H1 (cell line): ENCODE measurements around the gene SPAG5. TPM values are rescaled to one million over a fixed set of nuclear protein-coding genes. Genes with fewer than 3 reads are reported as not detected.

Experiments
- CTCF ChIA-PET: fragments of 300-600 bp; sonication (Branson Sonifier 250); formaldehyde crosslinking; loops from one replicate; lab custom pipeline; 2021; ENCODE audit not compliant: partially characterized antibody; lab: Charles Lee
- POLR2A ChIA-PET: fragments of 300-600 bp; sonication (Branson Sonifier 250); formaldehyde crosslinking; loops from one replicate; lab custom pipeline; 2021; ENCODE audit warnings: inconsistent platforms; ENCODE audit not compliant: partially characterized antibody; lab: Charles Lee
- DNase-seq, 2 experiments: peaks; one replicate each; pipeline versions ENCODE4 v3.0.0 to v3.0.0-alpha.2; 2010 to 2022; ENCODE audit warnings: low spot score in 2 of 2, low read depth in 1 of 2, mixed read lengths in 1 of 2
- FAIRE-seq: peaks from 2 replicates; lab custom pipeline; 2011; peaks lifted over from hg19 to GRCh38; lab: Jason Lieb, UNC
- H2AFZ ChIP-seq: 2 replicates; pipeline ENCODE4 v1.8.1; 2012; ENCODE audit warnings: low read length, inconsistent platforms
- H2AK5ac ChIP-seq: 2 replicates; pipeline ENCODE4 v1.6.1; 2013; ENCODE audit warnings: low read depth, low read length
- H2BK120ac ChIP-seq: replicated peaks from 2 replicates; pipeline ENCODE3; 2013; ENCODE audit warnings: low read depth, low read length, inconsistent platforms
- H2BK12ac ChIP-seq: 2 replicates; pipeline ENCODE4 v1.6.1; 2013; ENCODE audit warnings: low read depth, low read length
- H2BK15ac ChIP-seq: 2 replicates; pipeline ENCODE4 v1.6.1; 2013; ENCODE audit warnings: low read length
- H2BK20ac ChIP-seq: 2 replicates; pipeline ENCODE4 v1.6.1; 2013; ENCODE audit warnings: low read length
- H2BK5ac ChIP-seq: 2 replicates; pipeline ENCODE4 v1.6.1; 2013; ENCODE audit warnings: low read depth, low read length
- H3K14ac ChIP-seq: 2 replicates; pipeline ENCODE4 v1.6.1; 2013; ENCODE audit warnings: inconsistent platforms; ENCODE audit not compliant: insufficient read length
- H3K18ac ChIP-seq: 2 replicates; pipeline ENCODE4 v1.6.1; 2013; ENCODE audit warnings: low read length; ENCODE audit errors: extremely low read depth
- H3K23ac ChIP-seq: 2 replicates; pipeline ENCODE4 v1.6.1; 2013; ENCODE audit warnings: inconsistent platforms; ENCODE audit not compliant: insufficient read length
- H3K23me2 ChIP-seq: 2 replicates; pipeline ENCODE4 v1.6.1; 2013; ENCODE audit warnings: low read depth, low read length
- H3K27ac ChIP-seq: 2 replicates; pipeline ENCODE4 v1.6.1; 2011; ENCODE audit warnings: low read depth, low read length, inconsistent platforms
- H3K27me3 ChIP-seq, 4 experiments: replicated peaks in 1 of 4; 1 replicate in 1 of 4; 2 replicates in 3 of 4; pipeline versions ENCODE4 v1.6.1 to v1.8.1; 2011 to 2013; ENCODE audit warnings: low read length in 3 of 4, mild to moderate bottlenecking in 3 of 4, inconsistent platforms in 2 of 4, mixed read lengths in 2 of 4, moderate library complexity in 1 of 4; ENCODE audit not compliant: control insufficient read depth in 3 of 4, insufficient read depth in 3 of 4; ENCODE audit errors: extremely low read depth in 1 of 4
- H3K36me3 ChIP-seq, 4 experiments: 2 replicates each; pipeline versions ENCODE4 v1.6.1 to v1.8.1; 2011 to 2013; ENCODE audit warnings: mild to moderate bottlenecking in 4 of 4, low read length in 3 of 4, moderate library complexity in 2 of 4, control low read depth in 1 of 4, inconsistent platforms in 1 of 4; ENCODE audit not compliant: insufficient read depth in 4 of 4, control insufficient read depth in 2 of 4
- H3K4ac ChIP-seq: replicated peaks from 2 replicates; pipeline ENCODE3; 2013; ENCODE audit warnings: low read length, low read depth, mixed read lengths, inconsistent platforms; ENCODE audit not compliant: insufficient read length
- H3K4me1 ChIP-seq, 4 experiments: replicated peaks in 1 of 4; 1 replicate in 1 of 4; 2 replicates in 3 of 4; pipeline versions ENCODE4 v1.6.1 to v1.8.1; 2011 to 2013; ENCODE audit warnings: low read length in 3 of 4, inconsistent platforms in 2 of 4, mixed read lengths in 1 of 4; ENCODE audit not compliant: insufficient read depth in 4 of 4, control insufficient read depth in 3 of 4
- H3K4me2 ChIP-seq, 2 experiments: 2 replicates each; pipeline versions ENCODE4 v1.6.1 to v1.8.1; 2011 to 2013; ENCODE audit warnings: low read depth in 2 of 2, low read length in 2 of 2, control low read depth in 1 of 2, inconsistent platforms in 1 of 2, mild to moderate bottlenecking in 1 of 2; ENCODE audit not compliant: insufficient read depth in 1 of 2
- H3K4me3 ChIP-seq, 4 experiments: fragments of 200-600, 300-600 bp in 1 of 4; sonication (generic), shearing (Covaris generic), sonication (Bioruptor Twin) in 1 of 4; 2 replicates each; pipeline versions ENCODE4 v1.5.1 to v1.8.1; 2011 to 2016; ENCODE audit warnings: low read length in 4 of 4, low read depth in 3 of 4, control low read depth in 2 of 4, inconsistent platforms in 2 of 4, mild to moderate bottlenecking in 2 of 4, mixed read lengths in 1 of 4, moderate library complexity in 1 of 4; ENCODE audit not compliant: insufficient read depth in 2 of 4; ENCODE audit errors: extremely low read depth in 1 of 4
- H3K56ac ChIP-seq: replicated peaks from 2 replicates; pipeline ENCODE3; 2013; ENCODE audit warnings: low read depth, mild to moderate bottlenecking, mixed read lengths, low read length, inconsistent platforms; ENCODE audit not compliant: insufficient read length
- H3K79me1 ChIP-seq: 2 replicates; pipeline ENCODE4 v1.6.1; 2013; ENCODE audit warnings: low read depth, low read length, control low read depth
- H3K79me2 ChIP-seq, 2 experiments: 2 replicates each; pipeline versions ENCODE4 v1.6.1 to v1.8.1; 2012 to 2013; ENCODE audit warnings: low read length in 2 of 2, mild to moderate bottlenecking in 2 of 2, inconsistent platforms in 1 of 2; ENCODE audit not compliant: insufficient read depth in 2 of 2, control insufficient read depth in 1 of 2
- H3K9ac ChIP-seq, 4 experiments: replicated peaks in 1 of 4; 1 replicate in 1 of 4; 2 replicates in 3 of 4; pipeline versions ENCODE4 v1.6.1 to v1.8.1; 2011 to 2013; ENCODE audit warnings: low read depth in 3 of 4, low read length in 3 of 4, control low read depth in 2 of 4, mild to moderate bottlenecking in 2 of 4, moderate library complexity in 2 of 4, inconsistent platforms in 1 of 4; ENCODE audit errors: extremely low read depth in 1 of 4
- H3K9me3 ChIP-seq, 2 experiments: 2 replicates each; pipeline versions ENCODE4 v1.6.1 to v1.8.1; 2012 to 2013; ENCODE audit warnings: mild to moderate bottlenecking in 2 of 2, moderate library complexity in 2 of 2, control low read depth in 1 of 2, inconsistent platforms in 1 of 2, low read depth in 1 of 2, low read length in 1 of 2, mixed read lengths in 1 of 2; ENCODE audit not compliant: insufficient read depth in 2 of 2
- H4K20me1 ChIP-seq, 2 experiments: replicated peaks in 1 of 2; 2 replicates each; pipeline versions ENCODE3 to v1.8.1; 2011 to 2013; ENCODE audit warnings: inconsistent platforms in 2 of 2, low read length in 2 of 2, mild to moderate bottlenecking in 1 of 2; ENCODE audit not compliant: insufficient read depth in 2 of 2, control insufficient read depth in 1 of 2
- H4K5ac ChIP-seq: 2 replicates; pipeline ENCODE4 v1.6.1; 2013; ENCODE audit warnings: low read length, low read depth, mixed read lengths, inconsistent platforms; ENCODE audit not compliant: insufficient read length
- H4K8ac ChIP-seq: 2 replicates; pipeline ENCODE4 v1.8.0; 2013; ENCODE audit warnings: mild to moderate bottlenecking, moderate library complexity, low read length, inconsistent platforms; ENCODE audit not compliant: insufficient read depth; ENCODE audit errors: extremely low read depth
- H4K91ac ChIP-seq: replicated peaks from 2 replicates; pipeline ENCODE3; 2013; ENCODE audit warnings: low read length, mixed read lengths, inconsistent platforms; ENCODE audit not compliant: insufficient read length
- BCL11A ChIP-seq, 2 experiments: IDR thresholded peaks; one replicate each; pipeline ENCODE4 v1.6.1; 2011; ENCODE audit warnings: low read depth in 2 of 2, low read length in 2 of 2, mild to moderate bottlenecking in 2 of 2
- CEBPB ChIP-seq: IDR thresholded peaks from 2 replicates; pipeline ENCODE4 v1.6.1; 2012; ENCODE audit warnings: low read depth, low read length
- EGR1 ChIP-seq: IDR thresholded peaks from 2 replicates; pipeline ENCODE4 v1.6.1; 2011; ENCODE audit warnings: low read depth, low read length, borderline replicate concordance
- JUND ChIP-seq: IDR thresholded peaks from 2 replicates; pipeline ENCODE4 v1.6.1; 2011; ENCODE audit warnings: mild to moderate bottlenecking, improper control_type of control experiment, low read length
- KDM5A ChIP-seq: fragments of 200-600 bp; IDR thresholded peaks from 2 replicates; pipeline ENCODE4 v1.7.1; 2012; ENCODE audit warnings: mild to moderate bottlenecking, low read length, inconsistent platforms, mixed read lengths
- PHF8 ChIP-seq: fragments of 200-600 bp; sonication (generic); conservative IDR thresholded peaks from 2 replicates; pipeline ENCODE4 v1.7.1; 2012; ENCODE audit warnings: low read depth, mild to moderate bottlenecking, inconsistent platforms, low read length, moderate library complexity
- POU5F1 ChIP-seq: IDR thresholded peaks from 2 replicates; pipeline ENCODE4 v1.6.1; 2011; ENCODE audit warnings: low read depth, mild to moderate bottlenecking, low read length, moderate library complexity
- RAD21 ChIP-seq, 2 experiments: IDR thresholded peaks in 1 of 2; conservative IDR thresholded peaks in 1 of 2; 2 replicates each; pipeline ENCODE4 v1.6.1; 2011; ENCODE audit warnings: low read depth in 2 of 2, low read length in 2 of 2, improper control_type of control experiment in 1 of 2, inconsistent platforms in 1 of 2, mild to moderate bottlenecking in 1 of 2, moderate library complexity in 1 of 2
- SIN3A ChIP-seq, 2 experiments: IDR thresholded peaks in 1 of 2; conservative IDR thresholded peaks in 1 of 2; 2 replicates each; pipeline ENCODE4 v1.6.1; 2011 to 2012; ENCODE audit warnings: low read length in 2 of 2, improper control_type of control experiment in 1 of 2, low read depth in 1 of 2, mild to moderate bottlenecking in 1 of 2
- SIRT6 ChIP-seq: IDR thresholded peaks from one replicate; pipeline ENCODE4 v1.7.1; 2012; ENCODE audit warnings: low read length, inconsistent platforms
- SIX5 ChIP-seq: IDR thresholded peaks from 2 replicates; pipeline ENCODE4 v1.6.1; 2011; ENCODE audit warnings: mild to moderate bottlenecking, low read depth, low read length
- WGBS, 2 experiments: shearing (Covaris generic) in 1 of 2; methylation state at CpG; one replicate each; pipeline versions ENCODE4 v1.1.6 to v1.1.7; 2013 to 2015; ENCODE audit warnings: low lambda C conversion rate in 2 of 2, mixed read lengths in 2 of 2, inconsistent platforms in 1 of 2, low coverage in 1 of 2, missing lambda C conversion rate in 1 of 2; ENCODE audit not compliant: insufficient replicate concordance in 2 of 2, insufficient coverage in 1 of 2, insufficient read length in 1 of 2; ENCODE audit errors: extremely low coverage in 1 of 2, missing lambda C conversion rate in 1 of 2; 5-methylcytosine and 5-hydroxymethylcytosine counted together
- polyA plus RNA-seq, 7 experiments: library from polyadenylated mRNA; depleted of rRNA in 3 of 7; stranded (reverse) in 5 of 7; unstranded in 2 of 7; fragments of >200 nt in 5 of 7; fragments of 200-250 nt in 2 of 7; gene quantifications; 1 replicate in 5 of 7; 2 replicates in 1 of 7; 4 replicates in 1 of 7; pipeline versions ENCODE4 v1.2.1 to v1.2.3, GENCODE V29; 2011 to 2013; ENCODE audit warnings: missing spikeins in 2 of 7, mixed read lengths in 2 of 7
- total RNA-seq: library from RNA; stranded (reverse); fragmentation: NEBNext Ultra II Directional; extraction: Animal tissue kit (Norgen Biotek cat#: 25700); gene quantifications from 2 replicates; pipeline ENCODE4 v1.2.1, GENCODE V29; 2021

Gene SPAG5
- total and polyA plus RNA-seq, 2 of the 8 experiments (the other 6 are each of a cell fraction or from before 2014, with no cell fraction given) = 57.1 to 129 TPM

GRCh38 chr17:28552176-28552999 is 46.4 kb downstream of the SPAG5 start, which contains the start of gene UNC119:
TSS of gene UNC119 (minus strand) at chr17:28552624. CDS start at chr17:28552557, 67 bp downstream.
- peak within 1 kb of the TSS; percentile 71 for H3K18ac ChIP-seq
- no peak for FAIRE-seq
- peak within 1 kb of the TSS; percentile 12 for H4K5ac ChIP-seq
- H2BK5ac ChIP-seq = peak within 1 kb of the TSS; percentile 56
- peaks cover 0 to 10% of the 10 kb centered on the region in 2 experiments; a peak in 1 of 4 replicates for H3K79me2 ChIP-seq
- no peak within 1 kb of the TSS; the same call in 1 of the 2 replicates for H3K27ac ChIP-seq
- H3K27me3 ChIP-seq = no peaks in the 10 kb centered on the region; a peak in 1 of 7 replicates
- peaks cover 0 to 16% (median 2%) of the 10 kb centered on the region in 4 experiments; a peak in 3 of 7 replicates for H3K4me1 ChIP-seq
- no peak within 1 kb of the TSS for H3K14ac ChIP-seq
- CTCF ChIA-PET = interaction anchor here (0.7 to 18.4 kb wide), 12 partner anchors 10 to 589 kb away, joined by 3 to 547 read pairs (median 4); partner anchors contain the start of genes ALDOC, FOXN1, PIGS and VTN
- WGBS, 2 experiments = 6% methylated on average over 27 of the region's 67 CpGs; no CpG with 5 or more reads in 1 of the 2 experiments
- no peak within 1 kb of the TSS for H2BK20ac ChIP-seq
- H2BK12ac ChIP-seq = no peak within 1 kb of the TSS
- H3K36me3 ChIP-seq = peaks cover 2 to 30% (median 11%) of the 10 kb centered on the region in 4 experiments
- peak within 1 kb of the TSS; percentile 68; the same call in 1 of the 2 replicates for H4K8ac ChIP-seq
- H3K23me2 ChIP-seq = peaks cover 7% of the 10 kb centered on the region; the same call in 1 of the 2 replicates
- H3K4me3 ChIP-seq = peak within 1 kb of the TSS; percentile 75 to 89 (median 80)
- H4K91ac ChIP-seq = no peak within 1 kb of the TSS
- DNase-seq = peak in 1 of 2 experiments; percentile 88
- H3K4ac ChIP-seq = no peak within 1 kb of the TSS
- peaks cover 2 to 11% of the 10 kb centered on the region in 2 experiments for H4K20me1 ChIP-seq
- H2AFZ ChIP-seq = no peak within 1 kb of the TSS
- no peak within 1 kb of the TSS for H2AK5ac ChIP-seq
- H3K56ac ChIP-seq = no peak within 1 kb of the TSS
- no peak within 1 kb of the TSS for H3K23ac ChIP-seq
- H3K9me3 ChIP-seq = no peaks in the 10 kb centered on the region
- peak within 1 kb of the TSS; percentile 81 to 87 for H3K4me2 ChIP-seq
- no peak within 1 kb of the TSS for H2BK120ac ChIP-seq
- POLR2A ChIA-PET = interaction anchor here (0.6 to 3.9 kb wide), 5 partner anchors 10 to 195 kb away, joined by 3 to 23 read pairs (median 6); partner anchors contain the start of genes PIGS and POLDIP2
- peak within 1 kb of the TSS; percentile 26 to 91 (median 51) for H3K9ac ChIP-seq
- peaks cover 7% of the 10 kb centered on the region; the same call in 1 of the 2 replicates for H3K79me1 ChIP-seq
- H2BK15ac ChIP-seq = peak within 1 kb of the TSS; percentile 83; the same call in 1 of the 2 replicates
- TF ChIP-seq EGR1 (no peak), KDM5A (no peak), BCL11A (IDR thresholded peaks at IDR 0.05; ENCODE audit: low read depth in 2 of 2, low read length in 2 of 2) (no peak), POU5F1 (no peak), JUND (no peak), SIN3A (conservative IDR thresholded peaks at IDR 0.05 in 1 of 2, IDR thresholded peaks at IDR 0.05 in 1 of 2; ENCODE audit: low read depth in 1 of 2, low read length in 2 of 2) (peak; percentile 23 to 47; a peak in 1 of 4 replicates), PHF8 (peak; percentile 93), SIX5 (no peak), SIRT6 (no peak), CEBPB (no peak), RAD21 (IDR thresholded peaks at IDR 0.05 in 1 of 2, conservative IDR thresholded peaks at IDR 0.05 in 1 of 2; ENCODE audit: low read depth in 2 of 2, low read length in 2 of 2) (no peak)
